Heart left ventricle (tissue), 13 donors: Measurements from ENCODE around the gene GLYR1.

Experiments
- POLR2A ChIP-seq, 2 donors: fragments of 450-650 bp; IDR thresholded peaks; one replicate each; pipeline ENCODE4 v1.6.1; 2017; ENCODE audit warnings: antibody characterized with exemption in 2 of 2, mild to moderate bottlenecking in 2 of 2, moderate library complexity in 2 of 2
- TF ChIP-seq, protein P1 (sequence below), 12 donors: fragments of 200-600 bp; sonication (generic) in 4 of 12; IDR thresholded peaks; one replicate each; pipeline versions ENCODE4 v1.5.0 to v1.8.0; 2018 to 2022; ENCODE audit warnings: antibody characterized with exemption in 12 of 12, mild to moderate bottlenecking in 5 of 12
- donor health status: ischemic (EF 13 %, LVEDD 7.1; RV severe dilation, severe dysfunction).
- donor health status: DM: no; HTN: yes; CAD: no.
- donor health status: DM: no; HTN: no; CAD: no.
- donor health status: ischemic (EF 25% LVEDD 6.9; RV normal size, moderate dysfunction).
- donor health status: ischemic (EF 25% LVEDD 5.7; RV mildly dilated, moderate dysfunction).
- donor health status: ischemic (EF 35%, LVEDD 5.7; RV mildly dilated, moderate dysfunction).
- donor health status: nonischemic (EF 11% LVEDD 7.7; RV severe dilation, severe dysfunction).
- donor health status: DM: yes; HTN: yes; CAD: no.
- donor health status: PGD.
- donor health status: ischemic (EF 29% LVEDD 5.4; RV normal size, mild dysfunction).
- donor health status: nonischemic (EF 23%, LVEDD 6.1; RV moderate dilation, normal function).

DNA sequence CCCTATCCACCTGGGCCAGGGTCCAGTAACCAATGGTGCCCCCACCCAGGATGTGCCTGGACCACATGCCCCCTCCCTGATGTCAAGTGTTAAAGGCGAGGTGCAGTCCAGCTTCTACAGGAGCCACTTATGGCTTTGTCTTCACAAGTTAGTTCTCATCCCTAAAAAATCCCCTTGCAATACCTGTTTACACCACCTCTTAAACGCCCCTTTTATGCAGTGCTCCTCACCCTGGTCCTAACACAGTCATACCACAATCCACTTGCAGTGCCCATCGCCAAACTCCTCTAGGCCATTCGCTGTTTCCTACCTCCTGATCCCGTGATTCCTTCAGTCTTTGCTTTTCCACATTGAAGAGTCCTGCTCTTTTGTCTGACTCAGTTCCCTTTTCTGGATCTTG lies 7.1 kb downstream of the GLYR1 start:
- TF ChIP-seq, protein P1, sequence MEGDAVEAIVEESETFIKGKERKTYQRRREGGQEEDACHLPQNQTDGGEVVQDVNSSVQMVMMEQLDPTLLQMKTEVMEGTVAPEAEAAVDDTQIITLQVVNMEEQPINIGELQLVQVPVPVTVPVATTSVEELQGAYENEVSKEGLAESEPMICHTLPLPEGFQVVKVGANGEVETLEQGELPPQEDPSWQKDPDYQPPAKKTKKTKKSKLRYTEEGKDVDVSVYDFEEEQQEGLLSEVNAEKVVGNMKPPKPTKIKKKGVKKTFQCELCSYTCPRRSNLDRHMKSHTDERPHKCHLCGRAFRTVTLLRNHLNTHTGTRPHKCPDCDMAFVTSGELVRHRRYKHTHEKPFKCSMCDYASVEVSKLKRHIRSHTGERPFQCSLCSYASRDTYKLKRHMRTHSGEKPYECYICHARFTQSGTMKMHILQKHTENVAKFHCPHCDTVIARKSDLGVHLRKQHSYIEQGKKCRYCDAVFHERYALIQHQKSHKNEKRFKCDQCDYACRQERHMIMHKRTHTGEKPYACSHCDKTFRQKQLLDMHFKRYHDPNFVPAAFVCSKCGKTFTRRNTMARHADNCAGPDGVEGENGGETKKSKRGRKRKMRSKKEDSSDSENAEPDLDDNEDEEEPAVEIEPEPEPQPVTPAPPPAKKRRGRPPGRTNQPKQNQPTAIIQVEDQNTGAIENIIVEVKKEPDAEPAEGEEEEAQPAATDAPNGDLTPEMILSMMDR (IDR thresholded peaks at IDR 0.05) = peak in 1 of 12 donors; percentile 20
- no peak for TF ChIP-seq POLR2A (IDR thresholded peaks at IDR 0.05)
